ENCODE results near the gene KRCC1. TPM values are rescaled to one million over a fixed set of nuclear protein-coding genes. Genes with fewer than 3 reads are reported as not detected.

The KRCC1 gene
- total and polyA plus RNA-seq, 9 of the 15 experiments (the other 6 are each of a cell fraction or from before 2014, with no cell fraction given): 1.9 to 6.0 (median 2.2) TPM

DNA sequence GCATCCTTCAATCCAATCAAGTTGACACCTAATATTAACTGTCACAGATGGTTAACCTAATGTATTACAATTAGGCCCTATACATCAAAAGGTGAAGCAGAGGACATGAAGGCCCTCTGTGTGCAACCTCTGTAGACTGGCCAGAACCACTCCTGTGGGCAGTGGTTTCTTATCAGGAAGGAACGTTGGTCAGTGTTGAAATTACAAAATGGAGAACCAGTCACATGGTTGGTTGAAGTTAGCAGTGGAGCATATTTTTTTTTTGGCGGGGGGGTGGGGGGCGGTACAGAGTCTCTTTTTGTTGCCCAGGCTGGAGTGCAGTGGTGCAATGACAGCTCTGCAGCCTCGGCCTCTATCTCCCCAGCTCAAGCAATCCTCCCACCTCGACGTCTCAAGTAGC, 59.0 kb downstream of the KRCC1 start (continued):
- TF ChIP-seq ZNF766 (CRISPR knock-in tag; conservative IDR thresholded peaks at IDR 0.05): peak; percentile 70
- TF ChIP-seq MECOM (CRISPR knock-in tag; IDR thresholded peaks at IDR 0.05): no peak
- peak; percentile 60 for TF ChIP-seq CXXC5 (CRISPR knock-in tag; IDR thresholded peaks at IDR 0.05)
- peak; percentile 15; the same call in 1 of the 2 replicates for TF ChIP-seq TCF3 (CRISPR knock-in tag; IDR thresholded peaks at IDR 0.05)
- no peak for TF ChIP-seq KAT2B (IDR thresholded peaks at IDR 0.05; ENCODE audit: low read depth, low read length)
- TF ChIP-seq SAP30 (IDR thresholded peaks at IDR 0.05; ENCODE audit: borderline replicate concordance, insufficient read depth, low read depth, low read length, poor library complexity, severe bottlenecking): no peak
- 0 out of 2 replicates have a peak, but pooled peaks have one; percentile 47 for TF ChIP-seq MYC (IDR thresholded peaks at IDR 0.05; ENCODE audit: low read depth, low read length)
- no peak for TF ChIP-seq MYC (CRISPR knock-in tag; IDR thresholded peaks at IDR 0.05; ENCODE audit: borderline replicate concordance, low read depth)

DNA sequence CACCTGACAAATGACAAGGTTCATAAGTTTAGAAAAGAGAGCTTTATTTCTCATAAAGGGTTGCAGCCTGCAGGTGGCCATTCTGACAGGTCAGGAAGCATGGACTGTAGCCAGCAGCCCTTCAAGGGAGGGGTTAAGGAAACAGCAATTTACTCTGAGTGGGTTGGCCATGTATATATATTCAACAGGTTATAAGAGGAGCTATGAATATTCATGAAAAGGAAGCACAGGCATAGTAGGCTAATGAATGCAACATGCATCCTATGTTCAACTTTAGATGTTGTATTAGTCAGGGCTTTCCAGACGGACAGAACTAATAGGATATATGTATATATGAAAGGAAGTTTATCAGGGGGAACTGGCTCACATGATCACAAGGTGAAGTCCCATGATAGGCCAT, 59.8 kb downstream of the KRCC1 start:
- Histone ChIP-seq H3K4me3 (no peak overlapping the region), H3K9ac (ENCODE audit: insufficient read depth in 1 of 2, low read depth in 2 of 2, low read length in 2 of 2) (no peak overlapping the region), H3K27ac (ENCODE audit: extremely low read depth, low read depth, low read length) (no peak overlapping the region), H3K27me3 (ENCODE audit: control insufficient read depth in 2 of 2, insufficient read depth in 2 of 2, low read length in 2 of 2) (no peaks in the 10 kb centered on the region), H2AFZ (ENCODE audit: low read depth, low read length) (peak overlapping the region; percentile 76; the same call in 1 of the 2 replicates), H3K36me3 (ENCODE audit: control insufficient read depth, insufficient read depth, low read length) (no peaks in the 10 kb centered on the region), H3K9me3 (replicated peaks; ENCODE audit: control insufficient read depth, insufficient read depth, low read depth, low read length) (peaks cover 5% of the 10 kb centered on the region; the same call in 1 of the 2 replicates), H3K9me1 (ENCODE audit: control insufficient read depth, insufficient read depth, low read length) (no peaks in the 10 kb centered on the region), H4K20me1 (replicated peaks; ENCODE audit: control insufficient read depth, insufficient read depth, low read length) (no peaks in the 10 kb centered on the region), H3K4me2 (ENCODE audit: insufficient read depth, low read length) (no peak overlapping the region), H3K79me2 (ENCODE audit: control insufficient read depth, insufficient read depth, low read length) (no peaks in the 10 kb centered on the region), H3K4me1 (replicated peaks in 1 of 2; ENCODE audit: control insufficient read depth in 2 of 2, insufficient read depth in 2 of 2, low read length in 2 of 2) (no peaks in the 10 kb centered on the region; a peak in 1 of 5 replicates)
- 21% methylated on average over 1 of the region's 1 CpG for WGBS (ENCODE audit: insufficient coverage, low coverage, missing lambda C conversion rate)
- FAIRE-seq (no peak), DNase-seq (ENCODE audit: extremely low read depth in 1 of 4, low spot score in 3 of 4) (no peak), ATAC-seq (no peak; the same call in 2 of the 3 replicates)
- CTCF ChIA-PET (ENCODE audit: low intra/inter-chr PET ratio): no interaction called here
- TF ChIP-seq ZNF280B (CRISPR knock-in tag; IDR thresholded peaks at IDR 0.05): no peak
- no peak for TF ChIP-seq ZNF589 (CRISPR knock-in tag; IDR thresholded peaks at IDR 0.05; ENCODE audit: low read depth)
- TF ChIP-seq SMARCB1 (IDR thresholded peaks at IDR 0.05; ENCODE audit: insufficient read length, low read depth): no peak
- TF ChIP-seq NR3C1 (CRISPR knock-in tag; IDR thresholded peaks at IDR 0.05): no peak
- TF ChIP-seq, protein P1, sequence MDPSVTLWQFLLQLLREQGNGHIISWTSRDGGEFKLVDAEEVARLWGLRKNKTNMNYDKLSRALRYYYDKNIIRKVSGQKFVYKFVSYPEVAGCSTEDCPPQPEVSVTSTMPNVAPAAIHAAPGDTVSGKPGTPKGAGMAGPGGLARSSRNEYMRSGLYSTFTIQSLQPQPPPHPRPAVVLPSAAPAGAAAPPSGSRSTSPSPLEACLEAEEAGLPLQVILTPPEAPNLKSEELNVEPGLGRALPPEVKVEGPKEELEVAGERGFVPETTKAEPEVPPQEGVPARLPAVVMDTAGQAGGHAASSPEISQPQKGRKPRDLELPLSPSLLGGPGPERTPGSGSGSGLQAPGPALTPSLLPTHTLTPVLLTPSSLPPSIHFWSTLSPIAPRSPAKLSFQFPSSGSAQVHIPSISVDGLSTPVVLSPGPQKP (CRISPR knock-in tag; IDR thresholded peaks at IDR 0.05): no peak
- TF ChIP-seq GABPA (tag; conservative IDR thresholded peaks at IDR 0.05; ENCODE audit: low read depth): no peak
- in situ Hi-C loops (cut with MboI) (no loop called here), intact Hi-C loops (cut with micrococcal nuclease) (no loop called here)
- no TSS peak for BruUV-seq (replicated peaks)
- POLR2A ChIA-PET: no interaction called here
